ENCODE results near the gene NEU4. TPM values are rescaled to one million over a fixed set of nuclear protein-coding genes. Genes with fewer than 3 reads are reported as not detected.

The NEU4 gene
- total and polyA plus RNA-seq, 9 of the 15 experiments (the other 6 are each of a cell fraction or from before 2014, with no cell fraction given): 0.01 to 0.40 TPM; not detected in 7

DNA sequence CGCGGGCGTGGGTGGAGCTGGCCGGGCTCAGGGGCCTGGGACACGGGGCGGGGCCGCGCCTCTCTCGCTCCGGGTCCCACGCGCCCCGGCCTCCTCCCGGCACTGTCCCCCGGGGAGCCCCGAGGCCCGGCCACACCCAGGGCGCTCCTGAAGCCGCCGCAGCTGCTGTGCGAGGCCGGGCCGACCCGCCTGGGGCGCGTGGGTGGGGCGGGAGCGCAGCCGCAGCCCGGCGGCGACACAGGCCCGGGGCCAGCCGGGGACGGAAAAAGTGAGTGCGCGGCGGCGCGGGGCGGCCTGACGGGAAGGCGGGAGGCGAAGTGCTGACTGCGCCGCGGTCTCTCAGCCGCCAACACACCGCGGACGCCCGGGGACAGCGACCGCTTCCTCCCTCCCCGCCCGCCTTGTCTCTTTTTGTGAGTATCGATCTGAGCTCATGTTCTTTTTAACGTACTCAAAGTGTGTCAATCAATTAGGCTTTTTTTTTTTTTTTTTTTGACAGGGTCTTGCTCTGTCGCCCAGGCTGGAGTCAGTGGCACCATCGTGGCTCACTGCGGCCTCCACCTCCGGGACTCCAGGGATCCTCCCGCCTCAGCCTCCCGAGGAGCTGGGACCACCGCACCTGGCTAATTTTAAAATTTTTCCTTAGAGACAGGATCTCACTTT lies 35.2 kb downstream of the NEU4 start (continued):
- TF ChIP-seq SMAD4 (CRISPR knock-in tag; conservative IDR thresholded peaks at IDR 0.05): peak; percentile 93
- TF ChIP-seq ZBTB1 (CRISPR knock-in tag; IDR thresholded peaks at IDR 0.05; ENCODE audit: borderline replicate concordance, low read depth): 0 out of 2 replicates have a peak, but pooled peaks have one; percentile 60
- no peak for TF ChIP-seq ZNF224 (CRISPR knock-in tag; IDR thresholded peaks at IDR 0.05)
- TF ChIP-seq SMARCC2 (IDR thresholded peaks at IDR 0.05; ENCODE audit: low read depth): no peak
- TF ChIP-seq MEF2A (IDR thresholded peaks at IDR 0.05; ENCODE audit: control insufficient read depth, low read depth, low read length): no peak
- TF ChIP-seq E2F1 (CRISPR knock-in tag; IDR thresholded peaks at IDR 0.05): no peak
- no peak for TF ChIP-seq FOXO4 (CRISPR knock-in tag; IDR thresholded peaks at IDR 0.05)
- TF ChIP-seq HSF4 (CRISPR knock-in tag; IDR thresholded peaks at IDR 0.05; ENCODE audit: borderline replicate concordance): no peak
- peak; percentile 67 for TF ChIP-seq HMGN3 (IDR thresholded peaks at IDR 0.05; ENCODE audit: borderline replicate concordance, extremely low read depth, insufficient read length, low read depth, low read length)
- TF ChIP-seq TCF7 (IDR thresholded peaks at IDR 0.05; ENCODE audit: borderline replicate concordance): no peak
- TF ChIP-seq MBD1 (CRISPR knock-in tag; IDR thresholded peaks at IDR 0.05): no peak
- no peak for TF ChIP-seq ZNF253 (CRISPR knock-in tag; conservative IDR thresholded peaks at IDR 0.05)
- TF ChIP-seq ZFX (CRISPR knock-in tag; IDR thresholded peaks at IDR 0.05): peak; percentile 83
- TF ChIP-seq YY1 (IDR thresholded peaks at IDR 0.05; ENCODE audit: borderline replicate concordance in 1 of 3, control insufficient read depth in 1 of 3, extremely low read depth in 1 of 3, insufficient read depth in 3 of 3, insufficient read length in 1 of 3, insufficient replicate concordance in 2 of 3, low read depth in 1 of 3, low read length in 2 of 3): peak in 2 of 3 experiments; percentile 28 to 50
- peak; percentile 73 for TF ChIP-seq RBFOX2 (IDR thresholded peaks at IDR 0.05; ENCODE audit: low read depth, low read length)
- no peak for TF ChIP-seq EZH2 (IDR thresholded peaks at IDR 0.05; ENCODE audit: borderline replicate concordance, low read depth, low read length)
- no peak for TF ChIP-seq NR0B1 (IDR thresholded peaks at IDR 0.05; ENCODE audit: partially characterized antibody)
- TF ChIP-seq CHAMP1 (IDR thresholded peaks at IDR 0.05): no peak

Data from K562 (cell line).